ENCODE results near the gene SLC16A6.

SLC16A6 gene

GRCh38 chr17:68302066-68302564 is 11.2 kb upstream of the SLC16A6 start:
- no peak for TF ChIP-seq CTCF (IDR thresholded peaks at IDR 0.05; ENCODE audit: insufficient read depth, missing control alignments)
- FAIRE-seq = no peak

GRCh38 chr17:68301438-68301959 is 10.6 kb upstream of the SLC16A6 start:
- DNase-seq (ENCODE audit: insufficient read length, low spot score) (no peak), FAIRE-seq (no peak)
- TF ChIP-seq CTCF (IDR thresholded peaks at IDR 0.05; ENCODE audit: insufficient read depth, missing control alignments) = no peak

More at GRCh38 chr17:68302066-68302564, 11.2 kb upstream of the SLC16A6 start:
- no peak for DNase-seq (ENCODE audit: insufficient read length, low spot score)

- DNase-seq (ENCODE audit: insufficient read length, low spot score) = no peak
- no peak for TF ChIP-seq CTCF (IDR thresholded peaks at IDR 0.05; ENCODE audit: insufficient read depth, missing control alignments)
- no peak for FAIRE-seq
Observed at GRCh38 chr17:68299817-68300216, 8.9 kb upstream of the SLC16A6 start.

GRCh38 chr17:68298601-68299000 is 7.7 kb upstream of the SLC16A6 start:
- no peak for TF ChIP-seq CTCF (IDR thresholded peaks at IDR 0.05; ENCODE audit: insufficient read depth, missing control alignments)
- FAIRE-seq (no peak), DNase-seq (ENCODE audit: insufficient read length, low spot score) (no peak)

GRCh38 chr17:68297195-68297594 is 6.3 kb upstream of the SLC16A6 start:
- no peak for TF ChIP-seq CTCF (IDR thresholded peaks at IDR 0.05; ENCODE audit: insufficient read depth, missing control alignments)
- FAIRE-seq (no peak), DNase-seq (ENCODE audit: insufficient read length, low spot score) (no peak)

- no peak for FAIRE-seq
- DNase-seq (ENCODE audit: insufficient read length, low spot score) = no peak
- no peak for TF ChIP-seq CTCF (IDR thresholded peaks at IDR 0.05; ENCODE audit: insufficient read depth, missing control alignments)
Observed at GRCh38 chr17:68296217-68297191, 5.6 kb upstream of the SLC16A6 start.

GRCh38 chr17:68295086-68295485 is 4.2 kb upstream of the SLC16A6 start:
- no peak for TF ChIP-seq CTCF (IDR thresholded peaks at IDR 0.05; ENCODE audit: insufficient read depth, missing control alignments)
- DNase-seq (ENCODE audit: insufficient read length, low spot score) (no peak), FAIRE-seq (no peak)

All from D721Med (cell line).